ENCODE data around the gene RAB12.

RAB12 gene

GRCh38 chr18:8623549-8624106 lies 14.4 kb downstream of the RAB12 start:
- no peak overlapping the region for H2BK120ac ChIP-seq (ENCODE audit: low read depth, low read length)
- no peak overlapping the region for H3K18ac ChIP-seq (ENCODE audit: low read length)
- no peak overlapping the region for H3K4me2 ChIP-seq (ENCODE audit: low read length)
- peaks cover 62% of the 10 kb centered on the region for H3K79me2 ChIP-seq (ENCODE audit: control insufficient read depth, insufficient read depth, low read length)
- peak overlapping the region; percentile 34 for H2BK5ac ChIP-seq (ENCODE audit: low read length)
- H3K36me3 ChIP-seq (ENCODE audit: control insufficient read depth, insufficient read depth, low read length): no peaks in the 10 kb centered on the region
- DNase-seq: no peak
- no peak overlapping the region for H2BK15ac ChIP-seq (replicated peaks; ENCODE audit: low read depth)
- peak overlapping the region; percentile 6 for H3K9ac ChIP-seq (ENCODE audit: low read length)
- no peak overlapping the region for H3K23ac ChIP-seq (ENCODE audit: low read length)
- peak overlapping the region; percentile 59 for H3K56ac ChIP-seq (ENCODE audit: low read length)
- no peak overlapping the region for H4K5ac ChIP-seq (ENCODE audit: low read length)
- H4K8ac ChIP-seq (ENCODE audit: low read depth, low read length): no peak overlapping the region
- WGBS (ENCODE audit: extremely low coverage, insufficient coverage, low lambda C conversion rate): no CpG with 5 or more reads among the region's 4 CpGs
- peak overlapping the region; percentile 5 for H3K4ac ChIP-seq (ENCODE audit: low read depth, low read length)
- no peak overlapping the region for H3K4me3 ChIP-seq (ENCODE audit: low read length)
- peak overlapping the region; percentile 18 for H2AK5ac ChIP-seq (ENCODE audit: low read length)
- H3K79me1 ChIP-seq (ENCODE audit: low read length): peaks cover 12% of the 10 kb centered on the region
- no peak overlapping the region for H3K27ac ChIP-seq (ENCODE audit: low read depth, low read length)
- no peaks in the 10 kb centered on the region for H3K27me3 ChIP-seq (ENCODE audit: insufficient read depth, low read length, poor library complexity)
- H3K4me1 ChIP-seq (ENCODE audit: control insufficient read depth, low read depth, low read length): peaks cover 20% of the 10 kb centered on the region

GRCh38 chr18:8625461-8626092 lies 16.3 kb downstream of the RAB12 start:
- Histone ChIP-seq H3K18ac (ENCODE audit: low read length) (no peak overlapping the region), H3K36me3 (ENCODE audit: control insufficient read depth, insufficient read depth, low read length) (no peaks in the 10 kb centered on the region), H3K4me1 (ENCODE audit: control insufficient read depth, low read depth, low read length) (peaks cover 20% of the 10 kb centered on the region), H2AK5ac (ENCODE audit: low read length) (no peak overlapping the region), H4K5ac (ENCODE audit: low read length) (no peak overlapping the region), H3K56ac (ENCODE audit: low read length) (no peak overlapping the region), H3K4me2 (ENCODE audit: low read length) (no peak overlapping the region), H3K23ac (ENCODE audit: low read length) (no peak overlapping the region), H3K27me3 (ENCODE audit: insufficient read depth, low read length, poor library complexity) (no peaks in the 10 kb centered on the region), H2BK15ac (replicated peaks; ENCODE audit: low read depth) (no peak overlapping the region), H2BK5ac (ENCODE audit: low read length) (no peak overlapping the region), H2BK120ac (ENCODE audit: low read depth, low read length) (no peak overlapping the region), H3K27ac (ENCODE audit: low read depth, low read length) (no peak overlapping the region), H3K4ac (ENCODE audit: low read depth, low read length) (no peak overlapping the region), H3K79me1 (ENCODE audit: low read length) (peaks cover 9% of the 10 kb centered on the region), H3K9ac (ENCODE audit: low read length) (no peak overlapping the region), H3K79me2 (ENCODE audit: control insufficient read depth, insufficient read depth, low read length) (peaks cover 59% of the 10 kb centered on the region), H4K8ac (ENCODE audit: low read depth, low read length) (no peak overlapping the region), H3K4me3 (ENCODE audit: low read length) (no peak overlapping the region)
- whole genome bisulfite sequencing (ENCODE audit: extremely low coverage, insufficient coverage, low lambda C conversion rate): no CpG with 5 or more reads among the region's 13 CpGs
- no peak for DNase-seq

- no peak overlapping the region for H3K18ac ChIP-seq (ENCODE audit: low read length)
- no peaks in the 10 kb centered on the region for H3K36me3 ChIP-seq (ENCODE audit: control insufficient read depth, insufficient read depth, low read length)
- H2BK120ac ChIP-seq (ENCODE audit: low read depth, low read length): no peak overlapping the region
- H3K56ac ChIP-seq (ENCODE audit: low read length): no peak overlapping the region
- H3K79me1 ChIP-seq (ENCODE audit: low read length): peaks cover 10% of the 10 kb centered on the region
- peaks cover 18% of the 10 kb centered on the region for H3K4me1 ChIP-seq (ENCODE audit: control insufficient read depth, low read depth, low read length)
- H2BK15ac ChIP-seq (replicated peaks; ENCODE audit: low read depth): no peak overlapping the region
- H4K5ac ChIP-seq (ENCODE audit: low read length): no peak overlapping the region
- H3K4me3 ChIP-seq (ENCODE audit: low read length): no peak overlapping the region
- H2BK5ac ChIP-seq (ENCODE audit: low read length): no peak overlapping the region
- no peak overlapping the region for H3K23ac ChIP-seq (ENCODE audit: low read length)
- H4K8ac ChIP-seq (ENCODE audit: low read depth, low read length): peak overlapping the region; percentile 39
- H3K27ac ChIP-seq (ENCODE audit: low read depth, low read length): no peak overlapping the region
- no peak overlapping the region for H3K4me2 ChIP-seq (ENCODE audit: low read length)
- H3K79me2 ChIP-seq (ENCODE audit: control insufficient read depth, insufficient read depth, low read length): peaks cover 60% of the 10 kb centered on the region
- no peaks in the 10 kb centered on the region for H3K27me3 ChIP-seq (ENCODE audit: insufficient read depth, low read length, poor library complexity)
- H3K9ac ChIP-seq (ENCODE audit: low read length): no peak overlapping the region
- H3K4ac ChIP-seq (ENCODE audit: low read depth, low read length): no peak overlapping the region
- no peak for DNase-seq
- no CpG with 5 or more reads among the region's 6 CpGs for WGBS (ENCODE audit: extremely low coverage, insufficient coverage, low lambda C conversion rate)
- H2AK5ac ChIP-seq (ENCODE audit: low read length): no peak overlapping the region
These were observed 17.3 kb downstream of the RAB12 start for GRCh38 chr18:8626414-8627106.

- Histone ChIP-seq H2BK120ac (ENCODE audit: low read depth, low read length) (no peak overlapping the region), H3K36me3 (ENCODE audit: control insufficient read depth, insufficient read depth, low read length) (no peaks in the 10 kb centered on the region), H2BK5ac (ENCODE audit: low read length) (no peak overlapping the region), H3K56ac (ENCODE audit: low read length) (no peak overlapping the region), H3K4ac (ENCODE audit: low read depth, low read length) (no peak overlapping the region), H4K8ac (ENCODE audit: low read depth, low read length) (no peak overlapping the region), H4K5ac (ENCODE audit: low read length) (no peak overlapping the region), H3K27me3 (ENCODE audit: insufficient read depth, low read length, poor library complexity) (no peaks in the 10 kb centered on the region), H3K23ac (ENCODE audit: low read length) (no peak overlapping the region), H3K18ac (ENCODE audit: low read length) (no peak overlapping the region), H2AK5ac (ENCODE audit: low read length) (no peak overlapping the region), H3K4me2 (ENCODE audit: low read length) (no peak overlapping the region), H3K9ac (ENCODE audit: low read length) (no peak overlapping the region), H2BK15ac (replicated peaks; ENCODE audit: low read depth) (no peak overlapping the region), H3K4me3 (ENCODE audit: low read length) (no peak overlapping the region), H3K4me1 (ENCODE audit: control insufficient read depth, low read depth, low read length) (peaks cover 18% of the 10 kb centered on the region), H3K79me2 (ENCODE audit: control insufficient read depth, insufficient read depth, low read length) (peaks cover 59% of the 10 kb centered on the region), H3K27ac (ENCODE audit: low read depth, low read length) (no peak overlapping the region), H3K79me1 (ENCODE audit: low read length) (peaks cover 10% of the 10 kb centered on the region)
- DNase-seq: no peak
- WGBS (ENCODE audit: extremely low coverage, insufficient coverage, low lambda C conversion rate): no CpG with 5 or more reads among the region's 11 CpGs
These were observed 17.9 kb downstream of the RAB12 start for GRCh38 chr18:8627107-8627472.

- H3K36me3 ChIP-seq (ENCODE audit: control insufficient read depth, insufficient read depth, low read length): no peaks in the 10 kb centered on the region
- no CpG with 5 or more reads among the region's 4 CpGs for WGBS (ENCODE audit: extremely low coverage, insufficient coverage, low lambda C conversion rate)
- H3K23ac ChIP-seq (ENCODE audit: low read length): no peak overlapping the region
- H4K8ac ChIP-seq (ENCODE audit: low read depth, low read length): no peak overlapping the region
- DNase-seq: no peak
- H2BK15ac ChIP-seq (replicated peaks; ENCODE audit: low read depth): no peak overlapping the region
- H3K18ac ChIP-seq (ENCODE audit: low read length): no peak overlapping the region
- H4K5ac ChIP-seq (ENCODE audit: low read length): no peak overlapping the region
- H3K4me3 ChIP-seq (ENCODE audit: low read length): no peak overlapping the region
- H3K9ac ChIP-seq (ENCODE audit: low read length): no peak overlapping the region
- peaks cover 18% of the 10 kb centered on the region for H3K4me1 ChIP-seq (ENCODE audit: control insufficient read depth, low read depth, low read length)
- no peak overlapping the region for H3K56ac ChIP-seq (ENCODE audit: low read length)
- no peak overlapping the region for H2BK120ac ChIP-seq (ENCODE audit: low read depth, low read length)
- H2BK5ac ChIP-seq (ENCODE audit: low read length): no peak overlapping the region
- H2AK5ac ChIP-seq (ENCODE audit: low read length): no peak overlapping the region
- no peaks in the 10 kb centered on the region for H3K27me3 ChIP-seq (ENCODE audit: insufficient read depth, low read length, poor library complexity)
- H3K27ac ChIP-seq (ENCODE audit: low read depth, low read length): no peak overlapping the region
- no peak overlapping the region for H3K4me2 ChIP-seq (ENCODE audit: low read length)
- H3K79me1 ChIP-seq (ENCODE audit: low read length): peaks cover 15% of the 10 kb centered on the region
- H3K4ac ChIP-seq (ENCODE audit: low read depth, low read length): no peak overlapping the region
- H3K79me2 ChIP-seq (ENCODE audit: control insufficient read depth, insufficient read depth, low read length): peaks cover 63% of the 10 kb centered on the region
These were observed 18.3 kb downstream of the RAB12 start for GRCh38 chr18:8627540-8627939.
